ENCODE measurements around the gene PLVAP.

The PLVAP gene

GRCh38 chr19:17323964-17324332 lies 53.2 kb downstream of the PLVAP start:
- peaks cover 0 to 39% (median 34%) of the 10 kb centered on the region in 5 donors for H3K4me1 ChIP-seq (ENCODE audit: control insufficient read depth in 5 of 5, insufficient read depth in 5 of 5, low read length in 5 of 5)
- H3K4me3 ChIP-seq (ENCODE audit: low read depth in 1 of 5, low read length in 5 of 5): peak overlapping the region in 1 of 5 donors; percentile 50
- no peaks in the 10 kb centered on the region for H3K9me3 ChIP-seq (ENCODE audit: control insufficient read depth in 5 of 5, low read length in 5 of 5)
- no peak overlapping the region for H3K9ac ChIP-seq (ENCODE audit: low read length in 5 of 5)
- no peaks in the 10 kb centered on the region for H3K27me3 ChIP-seq (ENCODE audit: control insufficient read depth in 5 of 5, insufficient read depth in 4 of 5, low read length in 5 of 5)
- H3K36me3 ChIP-seq (ENCODE audit: control insufficient read depth in 5 of 5, insufficient read depth in 5 of 5, low read length in 5 of 5): peaks cover 0 to 50% (median 33%) of the 10 kb centered on the region in 5 donors
- no peak overlapping the region for H3K27ac ChIP-seq (ENCODE audit: low read depth, low read length)

DNA sequence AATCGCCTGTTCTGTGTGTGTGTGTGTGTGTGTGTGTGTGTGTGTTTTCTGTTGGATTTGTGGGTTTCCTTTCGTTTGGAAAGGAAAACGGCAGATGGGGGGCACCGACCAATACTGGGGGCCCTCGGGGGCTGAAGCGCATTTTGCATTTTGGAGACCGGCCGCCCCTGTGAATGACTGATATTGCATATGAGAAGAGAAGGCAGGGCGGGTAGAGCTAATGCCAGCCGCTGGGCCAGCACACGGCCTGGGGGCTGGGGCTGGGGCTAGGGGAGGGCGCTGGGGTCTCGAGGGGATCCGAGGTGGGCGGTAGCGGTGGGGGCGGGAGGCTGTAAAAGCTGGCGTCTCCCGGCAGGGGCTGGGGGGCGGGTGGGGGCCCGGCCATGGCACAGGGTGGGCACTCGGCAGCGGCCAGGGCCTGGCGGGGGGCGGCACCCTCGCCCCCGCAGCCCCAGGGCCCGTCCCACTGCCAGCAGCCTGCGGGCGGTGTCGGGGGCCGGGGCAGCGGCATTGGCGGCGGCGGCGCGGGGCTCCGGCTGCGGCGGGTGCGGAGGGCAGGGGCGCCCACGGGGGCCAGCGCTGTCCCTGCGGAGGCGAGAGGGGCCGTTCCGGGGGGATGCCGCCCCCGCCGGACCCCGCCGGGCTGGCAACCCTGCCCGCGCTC lies 53.7 kb downstream of the PLVAP start:
- H3K27ac ChIP-seq (ENCODE audit: low read depth, low read length): no peak overlapping the region
- H3K36me3 ChIP-seq (ENCODE audit: control insufficient read depth in 5 of 5, insufficient read depth in 5 of 5, low read length in 5 of 5): peaks cover 0 to 54% (median 34%) of the 10 kb centered on the region in 5 donors
- no peaks in the 10 kb centered on the region for H3K9me3 ChIP-seq (ENCODE audit: control insufficient read depth in 5 of 5, low read length in 5 of 5)
- peaks cover 0 to 39% (median 34%) of the 10 kb centered on the region in 5 donors for H3K4me1 ChIP-seq (ENCODE audit: control insufficient read depth in 5 of 5, insufficient read depth in 5 of 5, low read length in 5 of 5)
- H3K27me3 ChIP-seq (ENCODE audit: control insufficient read depth in 5 of 5, insufficient read depth in 4 of 5, low read length in 5 of 5): no peaks in the 10 kb centered on the region
- no peak overlapping the region for H3K9ac ChIP-seq (ENCODE audit: low read length in 5 of 5)
- H3K4me3 ChIP-seq (ENCODE audit: low read depth in 1 of 5, low read length in 5 of 5): peak overlapping the region in 1 of 5 donors; percentile 50

GRCh38 chr19:17322854-17323253 lies 54.3 kb downstream of the PLVAP start:
- Histone ChIP-seq H3K4me1 (ENCODE audit: control insufficient read depth in 5 of 5, insufficient read depth in 5 of 5, low read length in 5 of 5) (peaks cover 0 to 39% (median 33%) of the 10 kb centered on the region in 5 donors), H3K36me3 (ENCODE audit: control insufficient read depth in 5 of 5, insufficient read depth in 5 of 5, low read length in 5 of 5) (peaks cover 0 to 55% (median 34%) of the 10 kb centered on the region in 5 donors), H3K27ac (ENCODE audit: low read depth, low read length) (no peak overlapping the region), H3K27me3 (ENCODE audit: control insufficient read depth in 5 of 5, insufficient read depth in 4 of 5, low read length in 5 of 5) (no peaks in the 10 kb centered on the region), H3K9ac (ENCODE audit: low read length in 5 of 5) (no peak overlapping the region), H3K9me3 (ENCODE audit: control insufficient read depth in 5 of 5, low read length in 5 of 5) (no peaks in the 10 kb centered on the region), H3K4me3 (ENCODE audit: low read depth in 1 of 5, low read length in 5 of 5) (peak overlapping the region in 1 of 5 donors; percentile 0)

DNA sequence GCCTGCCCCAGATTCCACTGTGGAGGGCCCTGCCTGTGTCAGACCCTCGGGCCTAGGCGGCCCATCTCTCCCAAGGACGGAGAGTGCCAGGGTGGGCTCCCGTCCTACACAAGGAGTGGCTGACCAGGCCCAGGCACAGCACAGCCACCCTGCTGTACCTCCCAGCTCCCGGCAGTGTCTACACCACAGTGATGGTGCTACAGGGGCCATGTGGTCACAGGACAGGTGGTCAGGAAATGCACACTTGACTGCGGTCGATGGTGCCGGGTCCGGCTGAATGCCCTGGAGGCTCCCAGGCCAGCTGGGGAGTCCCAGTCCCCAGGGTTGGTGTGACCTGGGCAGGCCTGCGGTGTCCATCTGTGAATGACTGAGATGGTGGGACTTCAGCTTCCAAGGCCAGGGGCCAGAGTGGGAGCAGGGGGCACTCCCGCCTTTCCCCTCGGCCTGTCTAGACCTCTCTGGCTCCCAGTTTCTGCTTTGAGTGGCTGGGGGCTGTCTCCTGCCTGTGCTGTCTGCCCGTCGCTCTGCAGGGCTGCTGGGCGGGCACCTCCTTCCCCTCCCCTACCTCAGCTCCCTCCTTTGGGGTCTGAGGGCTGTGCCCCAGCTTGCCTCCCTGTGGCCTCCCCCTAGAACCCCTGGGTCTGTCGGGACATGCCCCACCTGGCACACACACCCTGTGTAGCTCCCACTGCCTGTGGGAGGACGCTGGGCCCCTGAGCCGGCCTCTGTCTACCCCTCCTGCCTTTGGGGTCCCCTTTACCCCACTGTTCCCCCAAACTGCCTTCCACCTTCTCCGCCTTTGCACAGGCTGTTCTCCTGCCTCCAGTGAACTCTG lies 55.3 kb downstream of the PLVAP start:
- no peak overlapping the region for H3K27ac ChIP-seq (ENCODE audit: low read depth, low read length)
- H3K9me3 ChIP-seq (ENCODE audit: control insufficient read depth in 5 of 5, low read length in 5 of 5): no peaks in the 10 kb centered on the region
- no peaks in the 10 kb centered on the region for H3K27me3 ChIP-seq (ENCODE audit: control insufficient read depth in 5 of 5, insufficient read depth in 4 of 5, low read length in 5 of 5)
- H3K9ac ChIP-seq (ENCODE audit: low read length in 5 of 5): peak overlapping the region in 2 of 5 donors; percentile 44 to 47
- no peak overlapping the region for H3K4me3 ChIP-seq (ENCODE audit: low read depth in 1 of 5, low read length in 5 of 5)
- peaks cover 0 to 36% (median 30%) of the 10 kb centered on the region in 5 donors for H3K4me1 ChIP-seq (ENCODE audit: control insufficient read depth in 5 of 5, insufficient read depth in 5 of 5, low read length in 5 of 5)
- H3K36me3 ChIP-seq (ENCODE audit: control insufficient read depth in 5 of 5, insufficient read depth in 5 of 5, low read length in 5 of 5): peaks cover 0 to 52% (median 30%) of the 10 kb centered on the region in 5 donors

GRCh38 chr19:17320435-17320834 lies 56.7 kb downstream of the PLVAP start:
- Histone ChIP-seq H3K27me3 (ENCODE audit: control insufficient read depth in 5 of 5, insufficient read depth in 4 of 5, low read length in 5 of 5) (no peaks in the 10 kb centered on the region), H3K9me3 (ENCODE audit: control insufficient read depth in 5 of 5, low read length in 5 of 5) (no peaks in the 10 kb centered on the region), H3K4me3 (ENCODE audit: low read depth in 1 of 5, low read length in 5 of 5) (no peak overlapping the region), H3K4me1 (ENCODE audit: control insufficient read depth in 5 of 5, insufficient read depth in 5 of 5, low read length in 5 of 5) (peaks cover 0 to 22% (median 16%) of the 10 kb centered on the region in 5 donors), H3K27ac (ENCODE audit: low read depth, low read length) (no peak overlapping the region), H3K9ac (ENCODE audit: low read length in 5 of 5) (no peak overlapping the region), H3K36me3 (ENCODE audit: control insufficient read depth in 5 of 5, insufficient read depth in 5 of 5, low read length in 5 of 5) (peaks cover 0 to 56% (median 37%) of the 10 kb centered on the region in 5 donors)

DNA sequence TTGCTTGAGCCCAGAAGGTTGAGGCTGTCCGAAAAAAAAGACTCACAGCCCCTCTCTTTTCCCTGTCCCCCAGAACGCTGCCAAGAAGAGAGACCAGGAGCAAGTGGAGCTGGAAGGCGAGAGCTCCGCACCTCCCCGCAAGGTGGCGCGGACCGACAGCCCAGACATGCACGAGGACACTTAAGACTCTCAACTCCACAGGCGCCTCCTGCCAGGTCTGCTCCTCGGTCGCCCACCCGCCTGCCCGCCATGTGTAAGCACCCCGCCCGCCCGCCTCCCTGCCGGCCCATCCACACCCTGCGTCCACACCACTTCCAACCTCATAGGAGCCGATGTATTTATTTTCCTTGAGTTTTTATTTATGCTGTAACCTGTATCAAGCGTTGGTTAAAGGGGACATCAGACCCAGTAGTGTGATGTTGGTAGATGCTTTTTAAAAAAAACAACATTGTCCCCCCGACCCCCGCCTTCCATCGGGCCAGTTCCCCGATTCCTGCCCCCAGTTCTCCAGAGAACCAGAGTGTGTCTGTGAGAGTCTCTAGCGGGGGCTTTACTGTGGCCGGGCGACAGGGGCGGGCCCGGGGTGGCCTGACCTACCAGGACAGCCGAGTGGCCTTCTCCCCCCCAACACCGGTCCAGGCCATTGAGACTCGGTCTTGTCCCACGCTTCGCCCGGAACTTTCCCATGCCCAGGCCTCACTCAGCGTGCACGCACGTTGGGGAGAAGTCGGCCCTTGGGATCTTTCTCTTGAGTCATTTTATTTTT lies 57.5 kb downstream of the PLVAP start:
- Histone ChIP-seq H3K27me3 (ENCODE audit: control insufficient read depth in 5 of 5, insufficient read depth in 4 of 5, low read length in 5 of 5) (no peaks in the 10 kb centered on the region), H3K4me1 (ENCODE audit: control insufficient read depth in 5 of 5, insufficient read depth in 5 of 5, low read length in 5 of 5) (peaks cover 0 to 18% (median 13%) of the 10 kb centered on the region in 5 donors), H3K36me3 (ENCODE audit: control insufficient read depth in 5 of 5, insufficient read depth in 5 of 5, low read length in 5 of 5) (peaks cover 0 to 52% (median 39%) of the 10 kb centered on the region in 5 donors), H3K27ac (ENCODE audit: low read depth, low read length) (no peak overlapping the region), H3K9ac (ENCODE audit: low read length in 5 of 5) (no peak overlapping the region), H3K9me3 (ENCODE audit: control insufficient read depth in 5 of 5, low read length in 5 of 5) (no peaks in the 10 kb centered on the region), H3K4me3 (ENCODE audit: low read depth in 1 of 5, low read length in 5 of 5) (no peak overlapping the region)

GRCh38 chr19:17318966-17319365 lies 58.2 kb downstream of the PLVAP start:
- Histone ChIP-seq H3K9me3 (ENCODE audit: control insufficient read depth in 5 of 5, low read length in 5 of 5) (no peaks in the 10 kb centered on the region), H3K9ac (ENCODE audit: low read length in 5 of 5) (no peak overlapping the region), H3K4me1 (ENCODE audit: control insufficient read depth in 5 of 5, insufficient read depth in 5 of 5, low read length in 5 of 5) (peaks cover 0 to 18% (median 11%) of the 10 kb centered on the region in 5 donors), H3K4me3 (ENCODE audit: low read depth in 1 of 5, low read length in 5 of 5) (no peak overlapping the region), H3K27ac (ENCODE audit: low read depth, low read length) (no peak overlapping the region), H3K36me3 (ENCODE audit: control insufficient read depth in 5 of 5, insufficient read depth in 5 of 5, low read length in 5 of 5) (peaks cover 0 to 57% (median 46%) of the 10 kb centered on the region in 5 donors), H3K27me3 (ENCODE audit: control insufficient read depth in 5 of 5, insufficient read depth in 4 of 5, low read length in 5 of 5) (no peaks in the 10 kb centered on the region)

DNA sequence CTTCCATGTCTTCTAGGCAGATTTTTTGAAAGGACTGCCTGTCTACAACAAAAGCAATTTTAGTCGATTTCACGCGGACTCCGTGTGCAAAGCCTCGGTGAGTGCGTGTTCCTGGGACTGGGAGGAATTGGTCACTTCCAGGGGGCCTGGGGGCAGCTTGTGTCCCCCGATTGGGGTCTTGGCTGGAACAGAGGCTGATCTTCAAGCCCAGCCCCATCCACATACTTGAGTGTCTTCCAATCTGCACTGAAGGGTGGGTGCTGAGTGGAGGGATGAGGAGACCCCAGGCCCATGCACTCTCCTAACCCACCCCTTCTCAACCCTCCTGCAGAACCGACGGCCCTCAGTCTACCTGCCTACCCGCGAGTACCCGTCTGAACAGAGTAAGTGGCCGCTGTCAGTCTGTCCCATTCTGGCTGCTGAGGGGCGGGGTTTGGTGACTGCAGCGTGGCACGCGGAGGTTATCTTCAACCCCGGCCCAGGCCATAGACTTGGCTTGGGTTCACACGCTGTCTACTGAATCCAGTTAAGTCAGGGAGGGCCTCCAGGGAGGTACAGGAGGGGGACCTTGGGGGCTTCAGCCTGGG lies 63.0 kb downstream of the PLVAP start:
- Histone ChIP-seq H3K9ac (ENCODE audit: low read length in 5 of 5) (no peak overlapping the region), H3K27ac (ENCODE audit: low read depth, low read length) (no peak overlapping the region), H3K4me3 (ENCODE audit: low read depth in 1 of 5, low read length in 5 of 5) (no peak overlapping the region), H3K36me3 (ENCODE audit: control insufficient read depth in 5 of 5, insufficient read depth in 5 of 5, low read length in 5 of 5) (peaks cover 0 to 53% (median 28%) of the 10 kb centered on the region in 5 donors), H3K9me3 (ENCODE audit: control insufficient read depth in 5 of 5, low read length in 5 of 5) (no peaks in the 10 kb centered on the region), H3K27me3 (ENCODE audit: control insufficient read depth in 5 of 5, insufficient read depth in 4 of 5, low read length in 5 of 5) (no peaks in the 10 kb centered on the region), H3K4me1 (ENCODE audit: control insufficient read depth in 5 of 5, insufficient read depth in 5 of 5, low read length in 5 of 5) (peaks cover 6 to 27% (median 18%) of the 10 kb centered on the region in 5 donors)

DNA sequence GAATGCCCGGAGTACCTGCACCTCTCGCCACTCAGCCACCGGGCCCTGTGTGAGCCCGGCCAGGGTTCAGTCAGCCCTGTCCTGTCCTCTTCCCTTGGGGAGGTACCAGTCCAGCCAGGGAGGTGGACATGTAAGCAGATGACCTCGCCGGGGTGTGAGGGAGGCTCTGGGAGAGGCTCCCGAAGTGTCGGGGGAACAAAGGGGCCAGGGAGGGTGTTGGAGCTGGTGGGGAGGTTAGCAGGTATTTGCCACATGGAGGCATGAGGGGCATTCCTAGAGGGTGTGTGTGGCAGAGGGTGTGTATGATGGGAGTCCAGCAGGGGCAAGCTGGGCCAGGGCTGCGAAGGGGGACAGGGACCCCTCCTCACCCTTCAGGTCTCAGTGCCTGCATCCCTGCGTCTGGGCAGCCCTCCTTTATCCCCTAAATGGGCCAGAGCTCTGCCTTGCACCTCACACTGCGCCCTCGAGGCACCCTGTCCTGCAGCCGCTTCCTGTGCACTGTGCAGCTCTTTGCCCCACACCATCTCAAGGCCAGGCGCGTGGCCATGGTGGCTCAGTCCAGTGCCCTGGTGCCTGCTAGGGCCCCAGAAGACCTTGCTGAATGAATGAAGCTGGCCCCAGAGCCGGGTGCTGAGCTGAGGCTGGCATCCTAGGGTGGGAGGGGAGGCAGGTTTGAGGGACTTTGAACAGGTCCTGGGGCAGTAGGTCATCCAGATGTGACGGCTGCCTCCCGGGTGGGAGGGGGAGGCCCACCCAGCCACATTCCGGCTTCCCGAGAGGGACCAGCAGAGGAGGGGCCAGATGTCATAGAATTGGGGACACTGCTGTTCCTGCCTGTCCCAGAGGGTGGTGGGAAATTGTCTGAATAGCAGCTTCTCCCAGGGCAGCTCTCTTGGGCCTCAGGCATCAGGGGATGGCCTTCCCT lies 64.7 kb downstream of the PLVAP start:
- Histone ChIP-seq H3K36me3 (ENCODE audit: control insufficient read depth in 5 of 5, insufficient read depth in 5 of 5, low read length in 5 of 5) (peaks cover 0 to 43% (median 25%) of the 10 kb centered on the region in 5 donors), H3K9ac (ENCODE audit: low read length in 5 of 5) (no peak overlapping the region), H3K4me1 (ENCODE audit: control insufficient read depth in 5 of 5, insufficient read depth in 5 of 5, low read length in 5 of 5) (peaks cover 6 to 31% (median 21%) of the 10 kb centered on the region in 5 donors), H3K27me3 (ENCODE audit: control insufficient read depth in 5 of 5, insufficient read depth in 4 of 5, low read length in 5 of 5) (no peaks in the 10 kb centered on the region), H3K27ac (ENCODE audit: low read depth, low read length) (no peak overlapping the region), H3K9me3 (ENCODE audit: control insufficient read depth in 5 of 5, low read length in 5 of 5) (no peaks in the 10 kb centered on the region), H3K4me3 (ENCODE audit: low read depth in 1 of 5, low read length in 5 of 5) (no peak overlapping the region)

All from subcutaneous abdominal adipose tissue (tissue), 5 donors.